ENCODE results near the gene CIAO3.
"Not testable (repeated sequence)": the region's sequence is repeated elsewhere in the genome, so short reads cannot be mapped to it uniquely, and the experiment has no call there.

CIAO3 gene

GRCh38 chr16:743794-744500, 3.1 kb upstream of the CIAO3 start:
- no peak for DNase-seq (ENCODE audit: low read depth)
- TF ChIP-seq CTCF (IDR thresholded peaks at IDR 0.05; ENCODE audit: control insufficient read depth, insufficient read depth, low read depth, low read length, missing control alignments), result no peak

GRCh38 chr16:742894-743293, 2.1 kb upstream of the CIAO3 start:
- not testable (repeated sequence) for DNase-seq (ENCODE audit: low read depth); H3K4me3 ChIP-seq (ENCODE audit: control insufficient read depth, low read depth, low read length)

More at GRCh38 chr16:743794-744500, 3.1 kb upstream of the CIAO3 start:
- no peak overlapping the region for H3K4me3 ChIP-seq (ENCODE audit: control insufficient read depth, low read depth, low read length)

- H3K4me3 ChIP-seq (ENCODE audit: control insufficient read depth, low read depth, low read length), result no peak overlapping the region
- TF ChIP-seq CTCF (IDR thresholded peaks at IDR 0.05; ENCODE audit: control insufficient read depth, insufficient read depth, low read depth, low read length, missing control alignments), result no peak
- DNase-seq (ENCODE audit: low read depth), result no peak
These were observed 1.3 kb upstream of the CIAO3 start for GRCh38 chr16:741986-742629.

GRCh38 chr16:740459-740763, 386 bp downstream of the CIAO3 start:
- TF ChIP-seq CTCF (IDR thresholded peaks at IDR 0.05; ENCODE audit: control insufficient read depth, insufficient read depth, low read depth, low read length, missing control alignments), result no peak
- DNase-seq (ENCODE audit: low read depth), result no peak
- peak overlapping the region; percentile 66 for H3K4me3 ChIP-seq (ENCODE audit: control insufficient read depth, low read depth, low read length)

- DNase-seq (ENCODE audit: low read depth), result no peak
These were observed 988 bp downstream of the CIAO3 start for GRCh38 chr16:739560-740458.

GRCh38 chr16:736936-737481, 3.8 kb downstream of the CIAO3 start:
- no peak for DNase-seq (ENCODE audit: low read depth)
- no peak for TF ChIP-seq CTCF (IDR thresholded peaks at IDR 0.05; ENCODE audit: control insufficient read depth, insufficient read depth, low read depth, low read length, missing control alignments)
- no peak overlapping the region for H3K4me3 ChIP-seq (ENCODE audit: control insufficient read depth, low read depth, low read length)

More at GRCh38 chr16:739560-740458, 988 bp downstream of the CIAO3 start:
- no peak for TF ChIP-seq CTCF (IDR thresholded peaks at IDR 0.05; ENCODE audit: control insufficient read depth, insufficient read depth, low read depth, low read length, missing control alignments)
- peak overlapping the region; percentile 66 for H3K4me3 ChIP-seq (ENCODE audit: control insufficient read depth, low read depth, low read length)

All from AG09309 (cell line).